ENCODE measurements around the gene CHRM2.

CHRM2 gene

DNA sequence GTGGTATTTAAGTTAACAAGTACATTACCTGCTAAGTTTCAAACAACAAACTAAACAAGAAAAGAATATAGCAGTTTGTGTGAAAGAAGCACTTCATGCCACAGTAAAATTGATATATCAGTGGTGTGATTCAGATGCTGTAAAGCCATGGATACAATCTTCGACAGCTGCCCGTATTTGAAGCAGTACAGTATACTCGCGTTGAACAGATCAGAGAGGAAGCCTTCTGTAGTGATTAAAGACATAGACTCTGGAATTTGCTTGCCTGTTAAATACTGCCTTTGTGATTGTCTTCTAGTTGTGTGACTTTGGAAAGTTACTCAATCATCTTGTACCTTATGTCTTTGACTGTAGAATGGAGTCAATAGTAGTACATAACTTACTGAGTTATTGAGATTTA, 71.7 kb downstream of the CHRM2 start:
- no peak for ATAC-seq (ENCODE audit: insufficient read depth, low read depth)
- Histone ChIP-seq H3K4me1 (ENCODE audit: insufficient read depth, low read length) (no peaks in the 10 kb centered on the region), H3K27ac (ENCODE audit: low read length) (no peak overlapping the region), H3K4me3 (ENCODE audit: low read depth in 1 of 2, low read length in 2 of 2) (no peak overlapping the region), H3K9ac (ENCODE audit: low read depth, low read length) (no peak overlapping the region), H3K27me3 (ENCODE audit: insufficient read depth, low read length, poor library complexity) (no peaks in the 10 kb centered on the region), H3K9me3 (ENCODE audit: insufficient read depth, low read length, severe bottlenecking) (no peaks in the 10 kb centered on the region), H3K36me3 (ENCODE audit: insufficient read depth, low read length) (no peaks in the 10 kb centered on the region), H4K20me1 (ENCODE audit: insufficient read depth, low read length) (no peaks in the 10 kb centered on the region), H3K4me2 (ENCODE audit: insufficient read depth, low read length) (no peak overlapping the region), H3K79me2 (ENCODE audit: insufficient read depth, low read length) (no peaks in the 10 kb centered on the region), H2AFZ (ENCODE audit: low read depth, low read length) (no peak overlapping the region)
- no peak for TF ChIP-seq EZH2 (IDR thresholded peaks at IDR 0.05; ENCODE audit: borderline replicate concordance, low read depth, low read length, severe bottlenecking)
- TF ChIP-seq, protein P1, sequence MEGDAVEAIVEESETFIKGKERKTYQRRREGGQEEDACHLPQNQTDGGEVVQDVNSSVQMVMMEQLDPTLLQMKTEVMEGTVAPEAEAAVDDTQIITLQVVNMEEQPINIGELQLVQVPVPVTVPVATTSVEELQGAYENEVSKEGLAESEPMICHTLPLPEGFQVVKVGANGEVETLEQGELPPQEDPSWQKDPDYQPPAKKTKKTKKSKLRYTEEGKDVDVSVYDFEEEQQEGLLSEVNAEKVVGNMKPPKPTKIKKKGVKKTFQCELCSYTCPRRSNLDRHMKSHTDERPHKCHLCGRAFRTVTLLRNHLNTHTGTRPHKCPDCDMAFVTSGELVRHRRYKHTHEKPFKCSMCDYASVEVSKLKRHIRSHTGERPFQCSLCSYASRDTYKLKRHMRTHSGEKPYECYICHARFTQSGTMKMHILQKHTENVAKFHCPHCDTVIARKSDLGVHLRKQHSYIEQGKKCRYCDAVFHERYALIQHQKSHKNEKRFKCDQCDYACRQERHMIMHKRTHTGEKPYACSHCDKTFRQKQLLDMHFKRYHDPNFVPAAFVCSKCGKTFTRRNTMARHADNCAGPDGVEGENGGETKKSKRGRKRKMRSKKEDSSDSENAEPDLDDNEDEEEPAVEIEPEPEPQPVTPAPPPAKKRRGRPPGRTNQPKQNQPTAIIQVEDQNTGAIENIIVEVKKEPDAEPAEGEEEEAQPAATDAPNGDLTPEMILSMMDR (IDR thresholded peaks at IDR 0.05; ENCODE audit: borderline replicate concordance, extremely low read depth, low read length, poor library complexity, severe bottlenecking) = no peak
- DNase-seq = no peak

DNA sequence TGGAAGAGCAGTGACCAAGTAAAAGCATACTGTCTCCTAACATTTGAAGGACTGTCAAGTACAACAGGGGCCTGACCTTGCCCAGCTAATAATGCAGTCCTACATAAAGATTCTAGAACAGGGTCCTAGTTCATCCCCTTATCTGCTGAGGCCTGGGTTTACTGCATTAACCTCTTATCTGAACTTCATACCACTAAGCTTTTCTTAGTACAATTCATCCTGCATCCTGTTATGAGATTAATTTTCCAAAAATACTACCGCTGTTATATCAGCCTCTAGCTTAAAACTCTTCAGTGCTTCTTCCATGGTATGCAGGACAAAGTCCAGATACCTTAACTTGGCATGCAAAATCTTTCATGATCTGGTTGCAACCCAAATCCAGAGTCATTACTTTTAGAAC, 72.5 kb downstream of the CHRM2 start:
- TF ChIP-seq, protein P1 (IDR thresholded peaks at IDR 0.05; ENCODE audit: borderline replicate concordance, extremely low read depth, low read length, poor library complexity, severe bottlenecking) = no peak
- no peak for TF ChIP-seq EZH2 (IDR thresholded peaks at IDR 0.05; ENCODE audit: borderline replicate concordance, low read depth, low read length, severe bottlenecking)
- DNase-seq = no peak
- H3K36me3 ChIP-seq (ENCODE audit: insufficient read depth, low read length) = no peaks in the 10 kb centered on the region
- H2AFZ ChIP-seq (ENCODE audit: low read depth, low read length) = no peak overlapping the region
- no peaks in the 10 kb centered on the region for H3K9me3 ChIP-seq (ENCODE audit: insufficient read depth, low read length, severe bottlenecking)
- H3K27me3 ChIP-seq (ENCODE audit: insufficient read depth, low read length, poor library complexity) = no peaks in the 10 kb centered on the region
- no peak overlapping the region for H3K27ac ChIP-seq (ENCODE audit: low read length)
- H3K9ac ChIP-seq (ENCODE audit: low read depth, low read length) = no peak overlapping the region
- no peaks in the 10 kb centered on the region for H3K4me1 ChIP-seq (ENCODE audit: insufficient read depth, low read length)
- H4K20me1 ChIP-seq (ENCODE audit: insufficient read depth, low read length) = no peaks in the 10 kb centered on the region
- H3K4me2 ChIP-seq (ENCODE audit: insufficient read depth, low read length) = no peak overlapping the region
- H3K4me3 ChIP-seq (ENCODE audit: low read depth in 1 of 2, low read length in 2 of 2) = no peak overlapping the region
- no peak for ATAC-seq (ENCODE audit: insufficient read depth, low read depth)
- no peaks in the 10 kb centered on the region for H3K79me2 ChIP-seq (ENCODE audit: insufficient read depth, low read length)

DNA sequence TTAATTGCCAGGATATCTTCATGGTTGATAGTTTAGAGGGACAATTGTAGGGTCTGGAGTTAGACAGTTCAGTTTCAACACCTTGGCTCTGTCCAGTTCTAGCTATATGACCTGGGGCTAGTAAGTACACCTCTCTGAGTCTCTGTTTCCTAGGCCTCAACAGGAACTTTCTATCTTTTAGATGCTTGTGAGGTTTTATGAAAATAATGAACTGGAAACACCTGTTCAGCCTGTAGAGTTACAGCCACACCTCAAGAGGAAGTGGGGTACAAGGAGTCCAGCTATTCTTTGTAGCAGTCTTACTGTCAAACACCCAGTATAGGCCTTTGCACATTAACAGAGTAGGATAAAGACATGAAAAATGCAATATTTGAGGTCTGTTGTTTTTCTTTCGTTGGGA, 73.4 kb downstream of the CHRM2 start:
- no peak for DNase-seq
- H3K4me3 ChIP-seq (ENCODE audit: low read depth in 1 of 2, low read length in 2 of 2) = no peak overlapping the region
- H3K27me3 ChIP-seq (ENCODE audit: insufficient read depth, low read length, poor library complexity) = no peaks in the 10 kb centered on the region
- no peak for ATAC-seq (ENCODE audit: insufficient read depth, low read depth)
- no peaks in the 10 kb centered on the region for H3K4me1 ChIP-seq (ENCODE audit: insufficient read depth, low read length)
- H3K4me2 ChIP-seq (ENCODE audit: insufficient read depth, low read length) = no peak overlapping the region
- H3K9ac ChIP-seq (ENCODE audit: low read depth, low read length) = no peak overlapping the region
- no peaks in the 10 kb centered on the region for H3K9me3 ChIP-seq (ENCODE audit: insufficient read depth, low read length, severe bottlenecking)
- H3K79me2 ChIP-seq (ENCODE audit: insufficient read depth, low read length) = no peaks in the 10 kb centered on the region
- no peak overlapping the region for H3K27ac ChIP-seq (ENCODE audit: low read length)
- no peaks in the 10 kb centered on the region for H4K20me1 ChIP-seq (ENCODE audit: insufficient read depth, low read length)
- TF ChIP-seq EZH2 (IDR thresholded peaks at IDR 0.05; ENCODE audit: borderline replicate concordance, low read depth, low read length, severe bottlenecking) = no peak
- TF ChIP-seq, protein P1 (IDR thresholded peaks at IDR 0.05; ENCODE audit: borderline replicate concordance, extremely low read depth, low read length, poor library complexity, severe bottlenecking) = no peak
- no peak overlapping the region for H2AFZ ChIP-seq (ENCODE audit: low read depth, low read length)
- H3K36me3 ChIP-seq (ENCODE audit: insufficient read depth, low read length) = no peaks in the 10 kb centered on the region

DNA sequence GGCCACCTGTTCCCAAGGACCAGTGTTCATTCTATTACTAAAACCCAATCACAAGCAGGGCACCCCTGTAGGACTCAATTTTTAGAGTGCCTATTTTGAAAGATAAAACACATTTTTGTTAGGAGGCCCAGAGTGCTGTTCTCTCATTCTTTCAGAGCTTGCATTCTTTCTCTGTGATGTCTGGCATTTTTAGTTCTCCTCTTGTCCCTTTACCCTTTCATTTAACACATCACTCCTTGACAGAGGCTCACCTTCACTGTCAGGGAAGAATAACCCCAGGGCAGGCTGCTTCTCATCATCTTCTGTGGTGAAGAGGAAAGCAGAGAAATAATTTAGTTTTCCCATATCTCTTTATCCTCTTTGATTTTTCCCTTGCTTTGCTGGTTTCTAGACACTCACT, 73.9 kb downstream of the CHRM2 start:
- H3K27ac ChIP-seq (ENCODE audit: low read length) = no peak overlapping the region
- H3K4me2 ChIP-seq (ENCODE audit: insufficient read depth, low read length) = no peak overlapping the region
- H3K9me3 ChIP-seq (ENCODE audit: insufficient read depth, low read length, severe bottlenecking) = no peaks in the 10 kb centered on the region
- no peaks in the 10 kb centered on the region for H4K20me1 ChIP-seq (ENCODE audit: insufficient read depth, low read length)
- no peak for TF ChIP-seq EZH2 (IDR thresholded peaks at IDR 0.05; ENCODE audit: borderline replicate concordance, low read depth, low read length, severe bottlenecking)
- TF ChIP-seq, protein P1 (IDR thresholded peaks at IDR 0.05; ENCODE audit: borderline replicate concordance, extremely low read depth, low read length, poor library complexity, severe bottlenecking) = no peak
- H3K4me1 ChIP-seq (ENCODE audit: insufficient read depth, low read length) = no peaks in the 10 kb centered on the region
- H2AFZ ChIP-seq (ENCODE audit: low read depth, low read length) = no peak overlapping the region
- no peaks in the 10 kb centered on the region for H3K27me3 ChIP-seq (ENCODE audit: insufficient read depth, low read length, poor library complexity)
- no peaks in the 10 kb centered on the region for H3K79me2 ChIP-seq (ENCODE audit: insufficient read depth, low read length)
- ATAC-seq (ENCODE audit: insufficient read depth, low read depth) = no peak
- DNase-seq = no peak
- no peaks in the 10 kb centered on the region for H3K36me3 ChIP-seq (ENCODE audit: insufficient read depth, low read length)
- H3K4me3 ChIP-seq (ENCODE audit: low read depth in 1 of 2, low read length in 2 of 2) = no peak overlapping the region
- no peak overlapping the region for H3K9ac ChIP-seq (ENCODE audit: low read depth, low read length)

Measured in DND-41 (cell line).